Activated naive CD4-positive, alpha-beta T cell treated with anti-CD3 and anti-CD28 coated beads, Interleukin-2, amount 10 ng/mL, durations not matched to agents 7 days and 5 days (primary cell): ENCODE results near the gene RMND1.
A peak's percentile ranks its signal among the peaks of the same experiment; 100 is the strongest.

Experiments used
- CTCF ChIA-PET: fragments of 350-600 bp; sonication (Branson Sonifier 250); formaldehyde crosslinking; loops from one replicate; lab custom pipeline; 2021; ENCODE audit warnings: antibody characterized with exemption; lab: Charles Lee
- DNase-seq: peaks from one replicate; pipeline ENCODE4 v3.0.0-alpha.2; 2020
- H3K27ac Mint-ChIP-seq: one replicate; pipeline ENCODE4 v1.8.0; 2021; ENCODE audit warnings: mild to moderate bottlenecking, moderate library complexity, mixed read lengths
- H3K27me3 Mint-ChIP-seq: one replicate; pipeline ENCODE4 v1.8.0; 2021; ENCODE audit warnings: mild to moderate bottlenecking, mixed read lengths
- H3K36me3 Mint-ChIP-seq: one replicate; pipeline ENCODE4 v1.8.0; 2021; ENCODE audit warnings: mixed read lengths
- H3K4me1 Mint-ChIP-seq: one replicate; pipeline ENCODE4 v1.8.0; 2021; ENCODE audit warnings: mixed read lengths
- H3K4me3 Mint-ChIP-seq: one replicate; pipeline ENCODE4 v1.8.0; 2021; ENCODE audit warnings: mild to moderate bottlenecking, moderate library complexity, mixed read lengths
- H3K9me3 Mint-ChIP-seq: one replicate; pipeline ENCODE4 v1.8.0; 2021; ENCODE audit warnings: mixed read lengths

RMND1 gene, protein sequence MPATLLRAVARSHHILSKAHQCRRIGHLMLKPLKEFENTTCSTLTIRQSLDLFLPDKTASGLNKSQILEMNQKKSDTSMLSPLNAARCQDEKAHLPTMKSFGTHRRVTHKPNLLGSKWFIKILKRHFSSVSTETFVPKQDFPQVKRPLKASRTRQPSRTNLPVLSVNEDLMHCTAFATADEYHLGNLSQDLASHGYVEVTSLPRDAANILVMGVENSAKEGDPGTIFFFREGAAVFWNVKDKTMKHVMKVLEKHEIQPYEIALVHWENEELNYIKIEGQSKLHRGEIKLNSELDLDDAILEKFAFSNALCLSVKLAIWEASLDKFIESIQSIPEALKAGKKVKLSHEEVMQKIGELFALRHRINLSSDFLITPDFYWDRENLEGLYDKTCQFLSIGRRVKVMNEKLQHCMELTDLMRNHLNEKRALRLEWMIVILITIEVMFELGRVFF

DNA sequence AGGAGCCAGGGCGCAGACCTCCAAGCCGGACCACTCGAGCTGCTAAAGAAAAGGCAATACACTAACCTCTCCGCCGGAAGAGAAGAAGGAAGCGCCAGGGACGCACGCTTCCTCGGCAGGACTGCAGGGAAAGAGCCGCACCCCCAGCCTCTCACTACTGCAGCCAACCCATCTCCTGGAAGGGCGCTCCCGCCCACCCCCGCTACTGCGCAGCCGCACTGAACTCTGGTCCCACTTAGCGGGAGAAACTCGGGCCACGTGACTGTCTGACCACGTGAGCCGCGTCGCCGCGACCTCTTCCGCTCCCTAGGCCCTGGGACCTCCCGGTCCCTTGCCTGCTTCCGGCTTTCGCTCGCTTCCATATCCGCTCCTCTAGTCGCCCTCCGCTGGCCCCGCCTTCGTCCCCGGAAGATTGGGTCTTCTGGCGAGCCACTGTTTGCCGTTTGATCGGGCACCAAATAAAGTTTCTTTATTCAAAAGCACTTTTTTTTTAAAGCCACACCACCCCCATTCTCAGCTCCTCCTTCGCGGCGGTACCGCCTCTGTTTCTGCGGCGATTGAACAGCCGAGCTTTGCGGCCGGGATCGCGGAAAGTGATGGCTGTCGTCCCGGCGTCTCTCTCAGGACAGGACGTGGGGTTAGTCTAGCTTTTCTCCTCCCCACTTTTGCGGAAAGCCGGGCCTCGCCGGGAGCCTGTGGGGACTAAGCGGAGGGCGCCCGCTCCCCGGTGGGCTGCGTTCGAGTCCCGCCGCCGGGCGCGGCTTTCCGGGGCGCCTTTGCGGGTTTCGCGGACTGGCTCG lies at the start of gene RMND1:
RMND1 (minus strand) TSS at position 177 of the 800 bp plus-strand sequence. CDS start 6,315 bp downstream, outside the sequence.
- CTCF ChIA-PET = interaction anchor here (0.6 to 2.0 kb wide), 4 partner anchors 11 to 62 kb away, joined by 3 to 16 read pairs (median 4); no protein-coding TSS in a partner anchor
- peaks cover 15% of the 10 kb centered on the region for H3K36me3 Mint-ChIP-seq
- peak; percentile 100 for DNase-seq
- H3K4me1 Mint-ChIP-seq = peaks cover 37% of the 10 kb centered on the region
- H3K27ac Mint-ChIP-seq = peak within 1 kb of the TSS; percentile 95
- H3K27me3 Mint-ChIP-seq = no peaks in the 10 kb centered on the region
- H3K4me3 Mint-ChIP-seq = peak within 1 kb of the TSS; percentile 97
- no peaks in the 10 kb centered on the region for H3K9me3 Mint-ChIP-seq

DNA sequence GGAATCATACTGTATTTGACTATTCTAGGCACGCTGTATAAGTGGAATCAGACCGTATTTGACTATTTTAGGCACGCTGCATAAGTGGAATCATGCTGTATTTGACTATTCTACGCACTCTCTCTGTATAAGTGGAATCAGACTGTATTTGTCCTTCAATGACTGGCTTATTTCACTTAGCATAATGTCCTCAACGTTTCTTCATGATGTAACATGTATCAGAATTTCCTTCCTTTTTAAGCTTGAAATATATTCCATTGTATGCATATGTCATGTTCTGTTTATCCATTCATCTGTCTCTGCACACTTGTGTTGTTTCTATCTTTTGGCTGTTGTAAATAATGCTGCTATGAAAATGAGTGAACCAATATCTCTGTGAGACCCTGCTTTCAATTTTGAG lies 47.6 kb upstream of the RMND1 start:
- H3K27ac Mint-ChIP-seq = no peak overlapping the region
- no peaks in the 10 kb centered on the region for H3K36me3 Mint-ChIP-seq
- no peak overlapping the region for H3K4me3 Mint-ChIP-seq
- peaks cover 27% of the 10 kb centered on the region for H3K27me3 Mint-ChIP-seq
- H3K9me3 Mint-ChIP-seq = no peaks in the 10 kb centered on the region
- H3K4me1 Mint-ChIP-seq = peaks cover 17% of the 10 kb centered on the region
- CTCF ChIA-PET = no interaction called here
- DNase-seq = no peak

DNA sequence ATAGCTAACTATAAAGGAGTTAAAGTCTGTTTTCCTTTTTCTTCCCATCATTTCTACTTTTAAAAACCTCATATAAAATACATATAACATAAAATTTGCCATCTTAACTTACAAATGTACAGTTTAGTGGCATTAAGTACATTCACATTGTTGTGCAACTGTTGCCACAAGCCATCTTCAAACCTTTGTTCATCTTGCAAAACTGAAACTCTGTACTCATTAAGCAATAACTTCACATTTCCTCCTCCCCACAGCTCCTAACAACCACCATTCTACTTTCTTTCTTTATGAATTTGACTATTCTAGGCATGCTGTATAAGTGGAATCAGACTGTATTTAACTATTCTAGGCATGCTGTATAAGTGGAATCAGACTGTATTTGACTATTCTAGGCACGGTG lies 46.4 kb upstream of the RMND1 start:
- no peaks in the 10 kb centered on the region for H3K36me3 Mint-ChIP-seq
- CTCF ChIA-PET = interaction anchor here (0.8 to 1.2 kb wide), 2 partner anchors 162 to 174 kb away, joined by 3 read pairs; no protein-coding TSS in a partner anchor
- H3K9me3 Mint-ChIP-seq = no peaks in the 10 kb centered on the region
- peaks cover 24% of the 10 kb centered on the region for H3K4me1 Mint-ChIP-seq
- H3K27me3 Mint-ChIP-seq = peaks cover 38% of the 10 kb centered on the region
- no peak overlapping the region for H3K27ac Mint-ChIP-seq
- H3K4me3 Mint-ChIP-seq = no peak overlapping the region
- no peak for DNase-seq

DNA sequence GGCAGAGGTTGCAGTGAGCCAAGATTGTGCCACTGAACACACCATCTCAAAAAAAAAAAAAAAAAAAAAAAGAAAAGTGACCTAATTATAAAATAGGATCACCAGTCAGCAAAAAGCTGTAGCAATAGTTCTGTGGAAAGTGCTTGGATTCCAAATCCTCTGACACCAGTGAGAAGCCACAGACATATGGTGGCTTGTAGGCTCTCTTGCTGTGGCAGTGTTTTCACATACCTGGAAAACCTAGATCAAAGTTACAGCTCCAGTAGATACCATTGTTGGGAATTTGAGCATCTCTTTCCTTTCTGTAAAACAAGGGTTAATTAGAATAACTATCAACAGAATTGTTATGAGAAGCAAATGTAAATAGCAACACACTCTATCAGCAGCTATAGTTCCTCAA lies 46.0 kb upstream of the RMND1 start:
- CTCF ChIA-PET = interaction anchor here (0.8 to 1.2 kb wide), 2 partner anchors 162 to 174 kb away, joined by 3 read pairs; no protein-coding TSS in a partner anchor
- peaks cover 26% of the 10 kb centered on the region for H3K4me1 Mint-ChIP-seq
- H3K36me3 Mint-ChIP-seq = no peaks in the 10 kb centered on the region
- peaks cover 42% of the 10 kb centered on the region for H3K27me3 Mint-ChIP-seq
- H3K27ac Mint-ChIP-seq = no peak overlapping the region
- H3K4me3 Mint-ChIP-seq = no peak overlapping the region
- DNase-seq = no peak
- no peaks in the 10 kb centered on the region for H3K9me3 Mint-ChIP-seq

DNA sequence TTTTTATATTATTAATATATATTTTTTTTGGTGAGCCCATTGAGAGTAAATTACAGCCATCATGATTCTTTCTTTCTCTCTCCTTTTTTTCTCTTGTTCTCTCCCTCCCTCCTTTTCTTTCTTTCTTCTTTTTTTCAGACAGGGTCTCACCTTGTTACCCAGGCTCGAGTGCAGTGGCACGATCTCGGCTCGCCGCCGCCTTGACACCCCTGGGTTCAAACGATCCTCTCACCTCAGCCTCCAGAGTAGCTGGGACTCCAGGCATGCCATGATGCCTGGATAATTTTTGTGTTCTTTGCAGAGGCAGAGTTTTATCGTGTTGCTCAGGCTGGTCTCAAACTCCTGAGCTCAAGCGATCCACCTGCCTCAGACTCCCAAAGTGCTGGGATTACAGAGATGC lies 43.5 kb upstream of the RMND1 start:
- H3K9me3 Mint-ChIP-seq = no peaks in the 10 kb centered on the region
- peaks cover 26% of the 10 kb centered on the region for H3K4me1 Mint-ChIP-seq
- no peaks in the 10 kb centered on the region for H3K36me3 Mint-ChIP-seq
- H3K27ac Mint-ChIP-seq = no peak overlapping the region
- H3K4me3 Mint-ChIP-seq = no peak overlapping the region
- CTCF ChIA-PET = no interaction called here
- no peak for DNase-seq
- peaks cover 60% of the 10 kb centered on the region for H3K27me3 Mint-ChIP-seq

DNA sequence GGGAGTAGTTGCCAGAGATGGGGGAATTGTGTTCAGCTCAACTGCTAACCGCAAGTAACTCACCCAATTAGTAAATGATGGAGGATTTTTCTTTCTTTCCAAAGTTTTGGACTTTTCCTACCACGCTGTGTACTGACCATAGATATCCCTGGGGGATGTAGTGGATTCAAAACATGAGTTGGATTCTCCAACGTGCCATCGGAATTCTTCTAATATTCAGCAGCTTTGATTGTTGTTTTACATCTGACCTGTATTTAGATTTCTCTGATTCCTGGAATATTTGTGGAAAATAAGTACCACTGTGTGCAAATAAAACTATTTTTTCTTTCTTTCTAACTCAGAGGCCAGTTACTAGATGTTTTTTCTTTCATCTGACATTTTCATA lies 43.0 kb upstream of the RMND1 start:
- CTCF ChIA-PET = no interaction called here
- DNase-seq = no peak
- peaks cover 56% of the 10 kb centered on the region for H3K27me3 Mint-ChIP-seq
- no peaks in the 10 kb centered on the region for H3K9me3 Mint-ChIP-seq
- peaks cover 24% of the 10 kb centered on the region for H3K4me1 Mint-ChIP-seq
- H3K36me3 Mint-ChIP-seq = no peaks in the 10 kb centered on the region
- peak overlapping the region; percentile 68 for H3K4me3 Mint-ChIP-seq
- H3K27ac Mint-ChIP-seq = no peak overlapping the region

DNA sequence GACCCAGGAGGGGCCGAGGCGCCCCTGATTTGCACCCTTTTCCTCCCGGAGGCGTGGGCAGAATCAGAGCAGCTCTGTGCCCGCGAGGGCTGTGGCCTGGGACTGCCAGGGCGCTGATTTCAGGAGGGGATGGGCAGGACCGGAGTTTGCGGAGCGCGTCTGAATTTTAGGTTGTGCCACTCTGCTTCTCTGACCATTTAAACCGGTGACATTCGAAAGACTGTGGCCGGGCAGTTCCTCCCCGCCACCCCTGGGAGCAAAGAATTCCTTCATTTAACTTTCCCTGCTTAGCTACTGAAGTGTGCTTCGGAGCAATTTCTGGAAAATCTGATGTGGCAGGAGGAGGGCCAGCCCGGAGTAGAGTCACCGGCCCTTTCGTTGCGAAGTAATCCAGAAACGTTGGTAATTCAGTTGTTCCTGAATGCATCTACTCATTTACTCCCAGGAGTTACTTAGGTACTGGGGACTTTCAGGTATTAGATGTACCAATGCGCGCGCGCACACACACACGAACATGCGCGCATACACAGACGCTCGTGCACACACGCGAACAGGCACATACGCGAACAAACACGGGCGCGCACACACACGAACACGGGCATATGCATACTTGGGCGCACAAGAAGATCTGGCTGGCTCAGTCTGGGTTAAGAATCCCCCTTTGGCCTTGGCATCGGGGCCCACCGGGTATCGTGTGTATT lies 42.5 kb upstream of the RMND1 start:
- Mint-ChIP-seq H3K36me3 (no peaks in the 10 kb centered on the region), H3K4me1 (peaks cover 22% of the 10 kb centered on the region), H3K27ac (no peak overlapping the region), H3K4me3 (peak overlapping the region; percentile 68), H3K27me3 (peaks cover 59% of the 10 kb centered on the region), H3K9me3 (no peaks in the 10 kb centered on the region)
- peak; percentile 61 for DNase-seq
- CTCF ChIA-PET = no interaction called here

DNA sequence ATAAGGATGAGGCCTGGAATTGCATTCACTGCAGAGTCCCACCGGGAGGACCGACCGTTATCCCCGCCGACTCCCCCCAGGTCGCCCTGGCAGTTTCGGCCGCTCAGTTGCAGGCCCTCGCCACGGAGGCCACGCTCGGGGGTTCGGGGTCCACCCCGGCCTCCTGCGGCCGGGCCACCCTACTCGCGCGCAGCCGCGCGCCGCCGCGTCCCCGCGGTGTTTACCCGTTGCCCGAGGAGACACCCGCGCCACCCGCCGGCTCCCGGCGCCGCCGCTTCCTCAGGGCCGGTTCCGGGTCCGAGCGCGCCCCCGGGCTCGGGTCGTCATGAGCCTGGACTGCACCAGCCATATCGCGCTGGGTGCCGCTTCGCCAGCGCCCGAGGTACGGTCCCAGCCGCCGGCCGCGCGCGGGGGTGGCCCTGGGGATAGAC lies 41.9 kb upstream of the RMND1 start, which contains the start of gene CCDC170:
CCDC170 (plus strand) TSS at position 214 of the 431 bp plus-strand sequence; CDS start at position 326, 112 bp downstream.
- Mint-ChIP-seq H3K27me3 (peaks cover 60% of the 10 kb centered on the region), H3K9me3 (no peaks in the 10 kb centered on the region), H3K27ac (no peak within 1 kb of the TSS), H3K4me1 (peaks cover 22% of the 10 kb centered on the region), H3K4me3 (peak within 1 kb of the TSS; percentile 68), H3K36me3 (no peaks in the 10 kb centered on the region)
- CTCF ChIA-PET = no interaction called here
- peak; percentile 35 for DNase-seq

DNA sequence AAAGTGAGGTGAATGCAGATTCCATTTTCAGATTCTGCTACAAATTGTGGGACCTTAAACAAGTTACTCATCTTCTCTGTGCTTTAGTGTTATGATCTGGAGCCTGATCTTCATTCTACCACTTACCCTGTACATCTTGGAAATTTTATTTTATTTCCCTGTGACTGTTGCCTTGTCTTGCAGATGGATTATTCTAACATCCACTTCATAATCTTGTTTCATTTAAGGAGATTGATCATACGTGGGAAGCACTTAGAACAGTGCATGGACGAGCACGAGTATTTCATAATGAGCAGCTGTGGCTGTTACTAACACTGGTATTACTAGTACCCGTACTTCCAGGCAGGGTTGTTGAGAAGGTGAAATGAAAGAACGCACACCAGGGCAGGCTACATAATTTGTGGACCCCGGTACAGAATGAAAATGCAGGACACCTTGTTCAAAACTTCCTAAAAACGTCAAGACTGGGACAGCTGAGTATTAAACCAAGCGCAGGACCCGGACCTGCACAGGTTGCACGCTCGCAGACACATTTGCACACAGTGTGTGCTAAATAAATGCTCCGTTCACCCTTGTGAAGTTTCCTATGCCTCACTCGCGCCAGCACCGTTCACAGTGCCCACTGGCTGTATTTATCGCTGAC lies 41.4 kb upstream of the RMND1 start:
- DNase-seq = no peak
- CTCF ChIA-PET = no interaction called here
- H3K27ac Mint-ChIP-seq = no peak overlapping the region
- peaks cover 17% of the 10 kb centered on the region for H3K4me1 Mint-ChIP-seq
- peak overlapping the region; percentile 60 for H3K4me3 Mint-ChIP-seq
- no peaks in the 10 kb centered on the region for H3K36me3 Mint-ChIP-seq
- H3K9me3 Mint-ChIP-seq = no peaks in the 10 kb centered on the region
- peaks cover 60% of the 10 kb centered on the region for H3K27me3 Mint-ChIP-seq

DNA sequence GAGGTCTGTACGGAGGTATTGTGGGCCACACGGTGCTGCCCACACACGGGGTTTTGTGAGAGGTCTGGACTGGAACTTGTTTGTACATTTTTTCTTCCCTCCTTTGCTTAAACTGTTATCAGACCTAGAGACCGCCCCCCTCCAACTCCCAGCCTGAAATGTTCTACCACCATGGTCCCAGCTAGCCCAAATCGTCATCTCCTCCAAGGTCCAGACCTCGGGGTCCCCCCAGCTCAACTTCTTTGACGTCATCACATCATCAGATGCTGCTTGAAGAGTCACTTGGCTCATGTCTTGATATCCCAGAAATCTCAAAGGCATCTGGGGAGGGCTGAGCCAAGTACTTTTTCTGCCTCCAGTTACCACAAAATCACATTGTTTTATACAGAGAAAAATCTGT lies 39.1 kb upstream of the RMND1 start:
- H3K9me3 Mint-ChIP-seq = no peaks in the 10 kb centered on the region
- no peak overlapping the region for H3K27ac Mint-ChIP-seq
- H3K4me3 Mint-ChIP-seq = no peak overlapping the region
- no peaks in the 10 kb centered on the region for H3K36me3 Mint-ChIP-seq
- no peak for DNase-seq
- H3K27me3 Mint-ChIP-seq = peaks cover 56% of the 10 kb centered on the region
- CTCF ChIA-PET = no interaction called here
- peaks cover 16% of the 10 kb centered on the region for H3K4me1 Mint-ChIP-seq

DNA sequence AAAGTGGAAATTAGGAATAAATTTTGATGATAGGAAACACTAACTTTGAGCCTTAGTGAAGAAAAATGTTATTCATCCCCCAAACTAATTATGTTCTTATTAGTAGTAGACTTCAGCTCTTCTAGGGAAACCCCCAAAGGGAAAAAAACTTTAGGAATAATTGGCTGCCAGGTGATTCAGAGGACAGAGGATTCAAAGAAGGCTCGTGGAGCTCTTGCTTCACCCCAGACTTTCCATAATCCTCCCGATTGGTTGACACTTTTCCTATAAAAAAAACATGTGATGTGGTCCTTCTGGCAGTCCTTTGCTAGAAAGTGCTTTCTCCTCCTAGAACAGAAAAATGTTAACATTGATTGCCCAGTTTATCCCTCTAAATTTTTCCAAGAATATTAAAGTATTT lies 36.3 kb upstream of the RMND1 start:
- CTCF ChIA-PET = no interaction called here
- no peaks in the 10 kb centered on the region for H3K9me3 Mint-ChIP-seq
- peaks cover 1% of the 10 kb centered on the region for H3K4me1 Mint-ChIP-seq
- H3K27me3 Mint-ChIP-seq = peaks cover 30% of the 10 kb centered on the region
- no peak overlapping the region for H3K27ac Mint-ChIP-seq
- no peak for DNase-seq
- H3K36me3 Mint-ChIP-seq = no peaks in the 10 kb centered on the region
- H3K4me3 Mint-ChIP-seq = no peak overlapping the region

DNA sequence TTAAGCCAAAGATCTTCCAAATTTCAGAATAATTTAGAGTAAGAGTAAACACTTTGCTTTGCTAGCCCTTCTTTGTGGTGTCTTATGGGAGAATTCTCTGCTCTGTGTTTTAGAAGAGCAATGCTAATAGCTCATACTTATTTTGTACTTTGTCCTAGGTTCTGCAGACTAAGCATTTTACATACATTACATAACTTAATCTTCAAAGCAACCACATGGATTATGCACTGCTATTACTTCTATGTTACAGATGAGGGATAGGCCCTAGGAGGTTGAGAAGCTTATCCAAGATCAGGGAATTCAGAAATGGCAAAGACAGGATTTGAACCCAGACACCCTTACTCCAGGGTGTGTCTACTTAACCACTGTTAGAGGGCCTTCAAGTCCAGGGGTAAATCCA lies 32.1 kb upstream of the RMND1 start:
- CTCF ChIA-PET = no interaction called here
- Mint-ChIP-seq H3K36me3 (no peaks in the 10 kb centered on the region), H3K4me3 (no peak overlapping the region), H3K27ac (no peak overlapping the region), H3K27me3 (no peaks in the 10 kb centered on the region), H3K4me1 (peaks cover 18% of the 10 kb centered on the region), H3K9me3 (no peaks in the 10 kb centered on the region)
- DNase-seq = no peak

DNA sequence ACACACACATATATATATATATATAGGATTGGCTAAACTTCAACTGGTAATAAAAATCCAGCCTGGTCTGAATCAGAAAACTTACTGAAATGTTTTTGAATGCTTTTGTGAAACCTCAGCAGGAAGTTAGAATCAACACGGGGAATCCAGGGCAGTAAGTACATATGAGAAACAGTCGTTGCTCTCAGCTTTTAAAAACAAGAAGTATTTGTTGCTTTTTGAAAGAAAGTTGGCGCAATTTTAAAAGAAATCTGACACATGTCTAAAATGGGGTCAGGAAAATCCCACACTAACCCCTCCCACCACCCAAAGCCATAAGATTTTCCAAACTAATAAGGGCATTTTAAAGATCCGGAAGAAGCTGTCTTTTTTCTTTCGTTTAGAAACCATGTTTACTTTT lies 30.4 kb upstream of the RMND1 start:
- no peak for DNase-seq
- Mint-ChIP-seq H3K36me3 (no peaks in the 10 kb centered on the region), H3K27ac (peak overlapping the region; percentile 90), H3K27me3 (no peaks in the 10 kb centered on the region), H3K4me1 (peaks cover 18% of the 10 kb centered on the region), H3K9me3 (no peaks in the 10 kb centered on the region), H3K4me3 (peak overlapping the region; percentile 61)
- CTCF ChIA-PET = interaction anchor here (1.0 kb wide), 1 partner anchor 13 kb away, joined by 3 read pairs; no protein-coding TSS in a partner anchor
